Caco-2 (cell line): ENCODE measurements around the gene ASMTL. TPM values are rescaled to one million over a fixed set of nuclear protein-coding genes. Genes with fewer than 3 reads are reported as not detected.

Experiments used
- BruUV-seq: library from RNA; stranded (reverse); fragments of 400-500 nt; replicated peaks from 2 replicates; lab custom pipeline; 2021; lab: Mats Ljungman, UMichigan
- CTCF ChIA-PET: fragments of 300-600 bp; sonication (Branson Sonifier 250); formaldehyde crosslinking; loops from one replicate; lab custom pipeline; 2022; ENCODE audit warnings: antibody characterized with exemption; lab: Charles Lee
- POLR2A ChIA-PET: fragments of 300-600 bp; sonication (Branson Sonifier 250); formaldehyde crosslinking; loops from one replicate; lab custom pipeline; 2022; ENCODE audit warnings: antibody characterized with exemption; lab: Charles Lee
- DNase-seq, 2 experiments: peaks; one replicate each; pipeline versions ENCODE4 v3.0.0 to v3.0.0-alpha.2; 2020 to 2022
- H3K27me3 ChIP-seq: replicated peaks from 2 replicates; pipeline ENCODE4 v1.6.0; 2011; ENCODE audit warnings: low read length; ENCODE audit not compliant: control insufficient read depth, insufficient read depth
- H3K36me3 ChIP-seq: 2 replicates; pipeline ENCODE4 v1.5.1; 2011; ENCODE audit warnings: low read length; ENCODE audit not compliant: control insufficient read depth, insufficient read depth
- H3K4me1 ChIP-seq: fragments of 250-450 bp; sonication (Bioruptor Pico); 2 replicates; pipeline ENCODE4 v1.5.1; 2020; ENCODE audit warnings: mild to moderate bottlenecking
- H3K4me3 ChIP-seq: 2 replicates; pipeline ENCODE4 v1.5.1; 2011; ENCODE audit warnings: low read depth, mild to moderate bottlenecking, control low read depth, low read length
- H3K9me3 ChIP-seq: fragments of 250-450 bp; sonication (Bioruptor Pico); 2 replicates; pipeline ENCODE4 v1.5.1; 2020; ENCODE audit warnings: mild to moderate bottlenecking, moderate library complexity
- H3K27ac Mint-ChIP-seq: one replicate; pipeline ENCODE4 v1.8.0; 2022; ENCODE audit warnings: mixed read lengths; ENCODE audit not compliant: unreplicated experiment
- H3K27me3 Mint-ChIP-seq: one replicate; pipeline ENCODE4 v1.8.0; 2022; ENCODE audit warnings: mixed read lengths; ENCODE audit not compliant: insufficient read depth, unreplicated experiment
- H3K36me3 Mint-ChIP-seq: one replicate; pipeline ENCODE4 v1.8.0; 2022; ENCODE audit warnings: mild to moderate bottlenecking, mixed read lengths; ENCODE audit not compliant: insufficient read depth, unreplicated experiment
- H3K4me1 Mint-ChIP-seq: one replicate; pipeline ENCODE4 v1.8.0; 2022; ENCODE audit warnings: low read depth, mixed read lengths; ENCODE audit not compliant: unreplicated experiment
- H3K4me3 Mint-ChIP-seq: one replicate; pipeline ENCODE4 v1.8.0; 2022; ENCODE audit warnings: mild to moderate bottlenecking, moderate library complexity, mixed read lengths; ENCODE audit not compliant: unreplicated experiment
- H3K9me3 Mint-ChIP-seq: one replicate; pipeline ENCODE4 v1.8.0; 2022; ENCODE audit warnings: mixed read lengths; ENCODE audit not compliant: unreplicated experiment
- CTCF ChIP-seq, 2 experiments: fragments of 200-600 bp in 1 of 2; IDR thresholded peaks; 1 replicate in 1 of 2; 2 replicates in 1 of 2; pipeline versions ENCODE4 v1.5.1 to v1.8.0; 2011 to 2022; ENCODE audit warnings: antibody characterized with exemption in 1 of 2, control low read depth in 1 of 2, inconsistent platforms in 1 of 2, low read depth in 1 of 2, low read length in 1 of 2, mild to moderate bottlenecking in 1 of 2, moderate library complexity in 1 of 2; ENCODE audit not compliant: insufficient read depth in 1 of 2, severe bottlenecking in 1 of 2, unreplicated experiment in 1 of 2
- intact Hi-C: fragments of 100-400 bp; cut with micrococcal nuclease; formaldehyde crosslinking; loops from one replicate; pipeline ENCODE4 v1.10.0; 2022; ENCODE audit not compliant: unreplicated experiment
- total RNA-seq: library from RNA; stranded (reverse); gene quantifications from 2 replicates; pipeline ENCODE4 v1.2.3, GENCODE V29; 2022

ASMTL gene
- total RNA-seq, 1 experiment from 2014 or later, result 17.4 TPM

GRCh38 chrX:1400742-1401471 lies 51.8 kb downstream of the ASMTL start:
- POLR2A ChIA-PET, result no interaction called here
- intact Hi-C loops, result no loop called here
- Histone ChIP-seq H3K4me3 (no peak overlapping the region), H3K27me3 (no peaks in the 10 kb centered on the region), H3K36me3 (peaks cover 1% of the 10 kb centered on the region), H3K9me3 (no peaks in the 10 kb centered on the region), H3K4me1 (no peaks in the 10 kb centered on the region)
- TF ChIP-seq CTCF (IDR thresholded peaks at IDR 0.05; ENCODE audit: insufficient read depth in 1 of 2, low read depth in 1 of 2, low read length in 1 of 2, severe bottlenecking in 1 of 2, unreplicated experiment in 1 of 2), result no peak
- CTCF ChIA-PET, result no interaction called here
- Mint-ChIP-seq H3K36me3 (peaks cover 13% of the 10 kb centered on the region), H3K4me1 (peaks cover 4% of the 10 kb centered on the region), H3K27ac (no peak overlapping the region), H3K9me3 (no peaks in the 10 kb centered on the region), H3K27me3 (no peaks in the 10 kb centered on the region), H3K4me3 (no peak overlapping the region)
- no TSS peak for BruUV-seq
- no peak for DNase-seq

GRCh38 chrX:1400049-1400448 lies 52.7 kb downstream of the ASMTL start:
- intact Hi-C loops, result no loop called here
- Mint-ChIP-seq H3K9me3 (no peaks in the 10 kb centered on the region), H3K4me1 (peaks cover 6% of the 10 kb centered on the region), H3K27me3 (no peaks in the 10 kb centered on the region), H3K27ac (no peak overlapping the region), H3K4me3 (no peak overlapping the region), H3K36me3 (peaks cover 21% of the 10 kb centered on the region)
- no peak for DNase-seq
- BruUV-seq, result no TSS peak
- Histone ChIP-seq H3K4me1 (no peaks in the 10 kb centered on the region), H3K4me3 (no peak overlapping the region), H3K36me3 (peaks cover 1% of the 10 kb centered on the region), H3K9me3 (no peaks in the 10 kb centered on the region), H3K27me3 (no peaks in the 10 kb centered on the region)
- CTCF ChIA-PET, result no interaction called here
- TF ChIP-seq CTCF (IDR thresholded peaks at IDR 0.05; ENCODE audit: insufficient read depth in 1 of 2, low read depth in 1 of 2, low read length in 1 of 2, severe bottlenecking in 1 of 2, unreplicated experiment in 1 of 2), result no peak
- POLR2A ChIA-PET, result no interaction called here

GRCh38 chrX:1398431-1399340 lies 54.0 kb downstream of the ASMTL start:
- no peak for TF ChIP-seq CTCF (IDR thresholded peaks at IDR 0.05; ENCODE audit: insufficient read depth in 1 of 2, low read depth in 1 of 2, low read length in 1 of 2, severe bottlenecking in 1 of 2, unreplicated experiment in 1 of 2)
- Mint-ChIP-seq H3K27me3 (no peaks in the 10 kb centered on the region), H3K4me1 (peaks cover 17% of the 10 kb centered on the region), H3K9me3 (no peaks in the 10 kb centered on the region), H3K4me3 (no peak overlapping the region), H3K27ac (no peak overlapping the region), H3K36me3 (peaks cover 30% of the 10 kb centered on the region)
- Histone ChIP-seq H3K36me3 (peaks cover 1% of the 10 kb centered on the region; the same call in 1 of the 2 replicates), H3K4me3 (no peak overlapping the region), H3K9me3 (no peaks in the 10 kb centered on the region), H3K4me1 (no peaks in the 10 kb centered on the region), H3K27me3 (no peaks in the 10 kb centered on the region)
- BruUV-seq, result no TSS peak
- ChIA-PET POLR2A (no interaction called here), CTCF (no interaction called here)
- no peak for DNase-seq
- intact Hi-C loops, result no loop called here
